Mononuclear cell (primary cell): ENCODE data around the gene FAM120C. TPM values are rescaled to one million over a fixed set of nuclear protein-coding genes. Genes with fewer than 3 reads are reported as not detected.

Source experiments
- H3K27me3 ChIP-seq: 2 replicates; pipeline ENCODE4 v1.6.0; 2011; ENCODE audit warnings: low read length, control low read depth; ENCODE audit not compliant: insufficient read depth
- H3K4me1 ChIP-seq: 2 replicates; pipeline ENCODE4 v1.5.1; 2011; ENCODE audit warnings: mild to moderate bottlenecking, low read length, control low read depth; ENCODE audit not compliant: insufficient read depth
- H3K4me3 ChIP-seq: 2 replicates; pipeline ENCODE4 v1.5.1; 2011; ENCODE audit warnings: mild to moderate bottlenecking, low read length, moderate library complexity
- H3K9me3 ChIP-seq: 2 replicates; pipeline ENCODE4 v1.5.1; 2011; ENCODE audit warnings: low read depth, mild to moderate bottlenecking, control low read depth, low read length
- total RNA-seq: library from RNA; depleted of rRNA; stranded (reverse); fragments of >200 nt; gene quantifications from one replicate; pipeline ENCODE4 v1.2.3, GENCODE V29; 2012

FAM120C gene
- total RNA-seq, 1 donor, result 5.1 TPM

GRCh38 chrX:54177306-54177705, 5.7 kb downstream of the FAM120C start:
- Histone ChIP-seq H3K4me1 (peaks cover 35% of the 10 kb centered on the region), H3K4me3 (no peak overlapping the region), H3K27me3 (no peaks in the 10 kb centered on the region), H3K9me3 (no peaks in the 10 kb centered on the region)

- Histone ChIP-seq H3K27me3 (no peaks in the 10 kb centered on the region), H3K9me3 (no peaks in the 10 kb centered on the region), H3K4me1 (peaks cover 9% of the 10 kb centered on the region), H3K4me3 (no peak overlapping the region)
Measured at GRCh38 chrX:54173791-54174190, 9.3 kb downstream of the FAM120C start.

GRCh38 chrX:54172455-54172854, 10.6 kb downstream of the FAM120C start:
- H3K4me3 ChIP-seq, result no peak overlapping the region
- no peaks in the 10 kb centered on the region for H3K9me3 ChIP-seq
- no peaks in the 10 kb centered on the region for H3K27me3 ChIP-seq
- peaks cover 5% of the 10 kb centered on the region for H3K4me1 ChIP-seq

GRCh38 chrX:54171527-54172250, 11.4 kb downstream of the FAM120C start:
- Histone ChIP-seq H3K4me1 (no peaks in the 10 kb centered on the region), H3K9me3 (no peaks in the 10 kb centered on the region), H3K27me3 (no peaks in the 10 kb centered on the region), H3K4me3 (no peak overlapping the region)

GRCh38 chrX:54171091-54171490, 12.0 kb downstream of the FAM120C start:
- no peaks in the 10 kb centered on the region for H3K4me1 ChIP-seq
- H3K27me3 ChIP-seq, result no peaks in the 10 kb centered on the region
- no peaks in the 10 kb centered on the region for H3K9me3 ChIP-seq
- H3K4me3 ChIP-seq, result no peak overlapping the region

GRCh38 chrX:54166915-54167314, 16.1 kb downstream of the FAM120C start:
- Histone ChIP-seq H3K4me3 (no peak overlapping the region), H3K27me3 (no peaks in the 10 kb centered on the region), H3K9me3 (no peaks in the 10 kb centered on the region), H3K4me1 (no peaks in the 10 kb centered on the region)

- Histone ChIP-seq H3K27me3 (no peaks in the 10 kb centered on the region), H3K9me3 (no peaks in the 10 kb centered on the region), H3K4me1 (no peaks in the 10 kb centered on the region), H3K4me3 (no peak overlapping the region)
Measured at GRCh38 chrX:54157561-54157960, 25.5 kb downstream of the FAM120C start.

- H3K27me3 ChIP-seq, result no peaks in the 10 kb centered on the region
- H3K4me1 ChIP-seq, result no peaks in the 10 kb centered on the region
- no peaks in the 10 kb centered on the region for H3K9me3 ChIP-seq
- H3K4me3 ChIP-seq, result no peak overlapping the region
Measured at GRCh38 chrX:54134269-54134668, 48.8 kb downstream of the FAM120C start.

- Histone ChIP-seq H3K4me3 (no peak overlapping the region), H3K9me3 (no peaks in the 10 kb centered on the region), H3K4me1 (no peaks in the 10 kb centered on the region), H3K27me3 (no peaks in the 10 kb centered on the region)
Measured at GRCh38 chrX:54116391-54116790, 66.7 kb downstream of the FAM120C start.

GRCh38 chrX:54093571-54093970, 89.5 kb downstream of the FAM120C start:
- Histone ChIP-seq H3K9me3 (no peaks in the 10 kb centered on the region), H3K4me3 (no peak overlapping the region), H3K4me1 (no peaks in the 10 kb centered on the region), H3K27me3 (no peaks in the 10 kb centered on the region)

- Histone ChIP-seq H3K4me1 (no peaks in the 10 kb centered on the region), H3K27me3 (no peaks in the 10 kb centered on the region), H3K9me3 (no peaks in the 10 kb centered on the region), H3K4me3 (no peak overlapping the region)
Measured at GRCh38 chrX:54093159-54093558, 89.9 kb downstream of the FAM120C start.

- Histone ChIP-seq H3K4me1 (no peaks in the 10 kb centered on the region), H3K4me3 (no peak overlapping the region), H3K27me3 (no peaks in the 10 kb centered on the region), H3K9me3 (no peaks in the 10 kb centered on the region)
Measured at GRCh38 chrX:54090880-54091279, 92.2 kb downstream of the FAM120C start.

GRCh38 chrX:54089191-54089590, 93.9 kb downstream of the FAM120C start:
- Histone ChIP-seq H3K4me3 (no peak overlapping the region), H3K27me3 (no peaks in the 10 kb centered on the region), H3K9me3 (no peaks in the 10 kb centered on the region), H3K4me1 (no peaks in the 10 kb centered on the region)

- no peaks in the 10 kb centered on the region for H3K4me1 ChIP-seq
- H3K4me3 ChIP-seq, result no peak overlapping the region
Measured at GRCh38 chrX:54087661-54088060, 95.4 kb downstream of the FAM120C start.

GRCh38 chrX:54085666-54086065, 97.4 kb downstream of the FAM120C start:
- no peak overlapping the region for H3K4me3 ChIP-seq
- no peaks in the 10 kb centered on the region for H3K4me1 ChIP-seq
- H3K27me3 ChIP-seq, result no peaks in the 10 kb centered on the region
- H3K9me3 ChIP-seq, result no peaks in the 10 kb centered on the region

More at GRCh38 chrX:54087661-54088060, 95.4 kb downstream of the FAM120C start:
- no peaks in the 10 kb centered on the region for H3K9me3 ChIP-seq
- H3K27me3 ChIP-seq, result no peaks in the 10 kb centered on the region

- H3K9me3 ChIP-seq, result no peaks in the 10 kb centered on the region
- no peaks in the 10 kb centered on the region for H3K27me3 ChIP-seq
- H3K4me3 ChIP-seq, result no peak overlapping the region
- no peaks in the 10 kb centered on the region for H3K4me1 ChIP-seq
Measured at GRCh38 chrX:54076903-54077302, 106.2 kb downstream of the FAM120C start.
